SH-SY5Y (cell line): ENCODE results near the gene CATSPER4.

Experiments
- GATA2 ChIP-seq: IDR thresholded peaks from 2 replicates; pipeline ENCODE4 v1.6.1; 2011; ENCODE audit warnings: mild to moderate bottlenecking, low read depth, low read length
- GATA3 ChIP-seq: IDR thresholded peaks from 2 replicates; pipeline ENCODE4 v1.6.1; 2011; ENCODE audit warnings: low read depth, mild to moderate bottlenecking, low read length, moderate library complexity

DNA sequence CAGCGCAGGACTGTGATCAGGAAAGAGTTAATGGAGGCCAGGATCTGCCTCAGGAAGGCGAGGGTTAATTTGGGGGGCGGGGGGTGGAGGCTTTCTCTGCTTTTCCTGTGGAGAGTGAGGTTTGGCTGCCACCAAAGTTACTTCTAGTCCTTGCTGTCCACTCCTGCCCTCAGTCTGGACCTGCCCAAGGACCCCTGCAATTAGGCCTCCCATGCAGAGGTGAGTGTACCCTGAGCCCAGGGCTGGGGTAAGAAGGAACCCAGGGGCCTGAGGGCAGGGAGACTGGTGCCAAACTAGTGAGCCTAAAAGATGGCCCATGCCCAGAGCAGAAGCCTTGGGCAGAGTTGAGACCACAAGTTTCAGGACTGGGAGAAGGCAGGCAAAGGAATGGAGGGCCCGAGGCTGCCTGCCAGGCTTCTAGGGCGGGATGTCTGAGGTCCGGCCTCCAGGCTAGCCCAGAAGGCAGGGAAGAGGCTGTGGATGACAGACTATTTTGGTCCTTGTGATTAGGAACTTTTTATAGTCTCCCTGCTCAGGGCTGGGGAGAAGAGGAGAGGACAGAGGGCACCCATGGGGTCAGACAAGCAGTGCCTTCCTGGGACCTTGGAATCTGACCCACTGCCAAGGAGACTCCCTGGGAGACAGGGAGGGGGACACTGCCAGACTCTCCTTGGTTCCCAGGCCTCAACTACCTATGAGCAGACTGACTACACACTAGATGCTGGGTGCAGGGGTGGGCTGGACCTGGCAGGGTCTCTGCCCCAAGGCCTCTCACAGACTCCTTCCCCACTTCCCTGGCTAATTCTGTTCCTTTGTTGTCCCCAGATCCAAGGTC, 31.3 kb upstream of the CATSPER4 start, which contains the start of gene FAM110D:
- TF ChIP-seq GATA2, result no peak
- no peak for TF ChIP-seq GATA3
